GM19351 (cell line): ENCODE results near the gene ARPIN.
"Not testable (repeated sequence)": the region's sequence is repeated elsewhere in the genome, so short reads cannot be mapped to it uniquely, and the experiment has no call there.

Experiments used
- ATAC-seq: cut with Tn5 transposase; IDR thresholded peaks from one replicate; pipeline ENCODE4 v1.9.1; 2021; ENCODE audit warnings: mild to moderate bottlenecking, moderate library complexity; ENCODE audit not compliant: unreplicated experiment

Gene ARPIN

GRCh38 chr15:89878323-89878722 is 34.4 kb downstream of the ARPIN start:
- no peak for ATAC-seq

GRCh38 chr15:89877083-89877425 is 35.7 kb downstream of the ARPIN start:
- ATAC-seq = no peak

- no peak for ATAC-seq
Measured at GRCh38 chr15:89876396-89877082, 36.2 kb downstream of the ARPIN start.

- ATAC-seq = no peak
Measured at GRCh38 chr15:89875741-89876140, 37.0 kb downstream of the ARPIN start.

GRCh38 chr15:89874926-89875564 is 37.7 kb downstream of the ARPIN start:
- peak; percentile 81 for ATAC-seq

GRCh38 chr15:89870688-89871288 is 42.0 kb downstream of the ARPIN start:
- no peak for ATAC-seq

GRCh38 chr15:89870006-89870405 is 42.7 kb downstream of the ARPIN start:
- no peak for ATAC-seq

- not testable (repeated sequence) for ATAC-seq
Measured at GRCh38 chr15:89869490-89869889, 43.3 kb downstream of the ARPIN start.

GRCh38 chr15:89864958-89865739 is 47.6 kb downstream of the ARPIN start:
- no peak for ATAC-seq

- no peak for ATAC-seq
Measured at GRCh38 chr15:89863918-89864317, 48.8 kb downstream of the ARPIN start.

GRCh38 chr15:89860891-89861290 is 51.9 kb downstream of the ARPIN start:
- ATAC-seq = no peak

GRCh38 chr15:89860431-89860830 is 52.3 kb downstream of the ARPIN start:
- ATAC-seq = no peak

GRCh38 chr15:89858661-89859458 is 53.9 kb downstream of the ARPIN start:
- ATAC-seq = no peak

- ATAC-seq = no peak
Measured at GRCh38 chr15:89857673-89858072, 55.1 kb downstream of the ARPIN start.

- ATAC-seq = no peak
Measured at GRCh38 chr15:89855948-89856347, 56.8 kb downstream of the ARPIN start.

GRCh38 chr15:89854863-89855262 is 57.9 kb downstream of the ARPIN start:
- ATAC-seq = not testable (repeated sequence)

GRCh38 chr15:89852342-89852995 is 60.3 kb downstream of the ARPIN start:
- no peak for ATAC-seq

- ATAC-seq = peak; percentile 73
Measured at GRCh38 chr15:89851673-89852341, 60.9 kb downstream of the ARPIN start.

GRCh38 chr15:89848970-89849292 is 63.8 kb downstream of the ARPIN start:
- ATAC-seq = peak; percentile 3

GRCh38 chr15:89847101-89847500 is 65.7 kb downstream of the ARPIN start:
- ATAC-seq = no peak
